A673 (cell line): ENCODE measurements around the gene KDM4B. TPM values are rescaled to one million over a fixed set of nuclear protein-coding genes. Genes with fewer than 3 reads are reported as not detected.

ENCODE experiments used
- BruUV-seq: library from RNA; stranded (reverse); fragments of 400-500 nt; replicated peaks from 2 replicates; lab custom pipeline; 2021; lab: Mats Ljungman, UMichigan
- CTCF ChIA-PET: fragments of 300-600 bp; sonication (Branson Sonifier 250); formaldehyde crosslinking; loops from one replicate; lab custom pipeline; 2022; ENCODE audit warnings: antibody characterized with exemption; lab: Charles Lee
- POLR2A ChIA-PET: fragments of 300-600 bp; sonication (Branson Sonifier 250); formaldehyde crosslinking; loops from one replicate; lab custom pipeline; 2022; ENCODE audit warnings: antibody characterized with exemption; ENCODE audit not compliant: low non-redundant PET; lab: Charles Lee
- DNase-seq: peaks from one replicate; pipeline ENCODE4 v3.0.0-alpha.2; 2015; ENCODE audit warnings: low spot score
- H3K27ac ChIP-seq: fragments of 200-600 bp; sonication (generic); 2 replicates; pipeline ENCODE4 v1.5.1; 2016; ENCODE audit warnings: mixed run types, low read depth, mild to moderate bottlenecking, mixed read lengths, antibody characterized with exemption, low read length; ENCODE audit not compliant: poor library complexity, severe bottlenecking
- H3K27me3 ChIP-seq: fragments of 200-600 bp; sonication (generic); replicated peaks from 2 replicates; pipeline ENCODE4 v1.6.1; 2017; ENCODE audit warnings: mixed run types, low read depth, mild to moderate bottlenecking, mixed read lengths, antibody characterized with exemption, low read length; ENCODE audit not compliant: insufficient read depth, poor library complexity
- H3K36me3 ChIP-seq: fragments of 200-600 bp; sonication (generic); 2 replicates; pipeline ENCODE4 v1.6.1; 2016; ENCODE audit warnings: mixed run types, mild to moderate bottlenecking, mixed read lengths, antibody characterized with exemption, low read length; ENCODE audit not compliant: insufficient read depth, poor library complexity, severe bottlenecking
- H3K4me1 ChIP-seq: fragments of 200-600 bp; sonication (generic); 2 replicates; pipeline ENCODE4 v1.6.1; 2017; ENCODE audit warnings: mixed run types, mild to moderate bottlenecking, mixed read lengths, antibody characterized with exemption, low read length; ENCODE audit not compliant: insufficient read depth, poor library complexity, severe bottlenecking
- H3K4me3 ChIP-seq: fragments of 200-600 bp; sonication (generic); 2 replicates; pipeline ENCODE4 v1.5.1; 2016; ENCODE audit warnings: low read depth, mixed run types, mild to moderate bottlenecking, mixed read lengths, low read length; ENCODE audit not compliant: poor library complexity, severe bottlenecking
- H3K9me3 ChIP-seq: fragments of 200-600 bp; sonication (generic); 2 replicates; pipeline ENCODE4 v1.6.1; 2016; ENCODE audit warnings: mixed run types, low read depth, mild to moderate bottlenecking, mixed read lengths, antibody characterized with exemption, low read length; ENCODE audit not compliant: poor library complexity, severe bottlenecking
- EZH2 ChIP-seq: fragments of 200-600 bp; sonication (generic); IDR thresholded peaks from 2 replicates; pipeline ENCODE4 v1.6.1; 2017; ENCODE audit warnings: borderline replicate concordance, low read depth, mild to moderate bottlenecking, mixed read lengths, antibody characterized with exemption, low read length; ENCODE audit not compliant: poor library complexity, severe bottlenecking
- intact Hi-C: fragments of 100-400 bp; cut with micrococcal nuclease; formaldehyde crosslinking; loops from one replicate; pipeline ENCODE4 v1.10.0; 2022; ENCODE audit not compliant: unreplicated experiment
- total RNA-seq: library from RNA; stranded (reverse); gene quantifications from 2 replicates; pipeline ENCODE4 v1.2.3, GENCODE V29; 2021
- TF ChIP-seq, protein P1 (sequence below): fragments of 300-800, 200-600 bp; sonication (generic); conservative IDR thresholded peaks from 2 replicates; pipeline ENCODE4 v1.5.1; 2017; ENCODE audit warnings: low read depth, mild to moderate bottlenecking, antibody characterized with exemption, low read length, moderate library complexity, mixed read lengths

The KDM4B gene
- total RNA-seq, 1 experiment from 2014 or later, result 30.0 TPM

DNA sequence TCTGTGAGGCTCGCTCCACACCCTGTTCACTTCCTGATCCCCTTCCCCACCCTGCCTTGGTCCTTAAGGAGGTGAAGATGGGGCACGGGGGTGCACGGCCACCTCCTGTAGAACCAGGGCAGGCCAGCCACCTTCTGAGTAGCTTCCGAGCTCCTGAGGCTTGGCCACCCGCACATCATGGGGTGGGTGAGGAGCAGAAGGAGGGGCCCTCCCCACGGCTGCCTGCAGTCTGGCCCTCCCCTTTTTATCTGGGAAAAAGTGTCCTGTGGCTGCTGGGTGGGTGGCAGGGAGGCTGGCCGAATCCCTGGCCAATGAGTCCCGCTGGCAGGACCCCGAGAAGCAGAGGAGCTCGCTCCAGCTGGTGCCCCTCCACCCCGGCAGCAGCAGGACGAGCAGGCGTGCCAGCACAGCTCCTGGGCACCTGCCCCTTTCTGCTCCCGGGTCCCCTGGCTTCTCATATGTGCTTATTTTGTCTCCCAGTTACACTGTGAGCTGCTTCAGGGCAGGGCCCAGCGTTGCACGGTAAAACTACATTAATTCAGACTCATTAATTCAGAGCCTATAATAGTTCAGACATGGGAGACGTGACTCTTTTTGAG is 135.0 kb downstream of the KDM4B start:
- H3K36me3 ChIP-seq, result peaks cover 9% of the 10 kb centered on the region
- peaks cover 63% of the 10 kb centered on the region for H3K4me1 ChIP-seq
- peaks cover 17% of the 10 kb centered on the region for H3K9me3 ChIP-seq
- no peaks in the 10 kb centered on the region for H3K27me3 ChIP-seq
- no peak for TF ChIP-seq EZH2
- TF ChIP-seq, protein P1, sequence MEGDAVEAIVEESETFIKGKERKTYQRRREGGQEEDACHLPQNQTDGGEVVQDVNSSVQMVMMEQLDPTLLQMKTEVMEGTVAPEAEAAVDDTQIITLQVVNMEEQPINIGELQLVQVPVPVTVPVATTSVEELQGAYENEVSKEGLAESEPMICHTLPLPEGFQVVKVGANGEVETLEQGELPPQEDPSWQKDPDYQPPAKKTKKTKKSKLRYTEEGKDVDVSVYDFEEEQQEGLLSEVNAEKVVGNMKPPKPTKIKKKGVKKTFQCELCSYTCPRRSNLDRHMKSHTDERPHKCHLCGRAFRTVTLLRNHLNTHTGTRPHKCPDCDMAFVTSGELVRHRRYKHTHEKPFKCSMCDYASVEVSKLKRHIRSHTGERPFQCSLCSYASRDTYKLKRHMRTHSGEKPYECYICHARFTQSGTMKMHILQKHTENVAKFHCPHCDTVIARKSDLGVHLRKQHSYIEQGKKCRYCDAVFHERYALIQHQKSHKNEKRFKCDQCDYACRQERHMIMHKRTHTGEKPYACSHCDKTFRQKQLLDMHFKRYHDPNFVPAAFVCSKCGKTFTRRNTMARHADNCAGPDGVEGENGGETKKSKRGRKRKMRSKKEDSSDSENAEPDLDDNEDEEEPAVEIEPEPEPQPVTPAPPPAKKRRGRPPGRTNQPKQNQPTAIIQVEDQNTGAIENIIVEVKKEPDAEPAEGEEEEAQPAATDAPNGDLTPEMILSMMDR, result no peak
- ChIA-PET POLR2A (no interaction called here), CTCF (interaction anchor here (0.7 kb wide), 1 partner anchor 55 kb away, joined by 4 read pairs; no protein-coding TSS in a partner anchor)
- no TSS peak for BruUV-seq
- peak overlapping the region; percentile 5 for H3K4me3 ChIP-seq
- peak overlapping the region; percentile 87 for H3K27ac ChIP-seq
- peak; percentile 56 for DNase-seq
- intact Hi-C loops, result no loop called here

DNA sequence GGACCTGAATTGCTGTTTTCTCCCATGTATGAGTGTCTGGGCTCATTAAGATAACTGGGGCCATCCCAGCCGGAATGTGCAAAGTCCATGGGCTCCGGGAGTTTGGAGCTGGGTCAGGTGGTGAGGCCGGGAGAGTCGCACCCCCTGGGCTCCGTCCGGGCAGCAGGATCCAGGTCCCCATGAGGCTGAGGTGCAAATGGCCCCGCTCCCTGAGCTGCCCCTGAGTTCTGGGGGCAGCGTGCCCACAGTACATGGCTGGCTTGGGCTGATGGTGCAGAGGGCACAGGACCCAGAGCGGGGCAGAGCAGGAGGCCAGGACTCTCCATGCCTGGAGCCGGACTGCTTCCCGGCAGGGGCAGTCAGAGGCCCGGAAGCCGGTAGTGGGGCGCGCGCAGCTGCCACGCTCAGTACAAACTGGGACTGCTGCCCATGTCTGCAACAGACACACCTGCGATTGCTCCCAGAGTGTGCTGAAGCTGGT is 136.0 kb downstream of the KDM4B start:
- ChIA-PET POLR2A (no interaction called here), CTCF (no interaction called here)
- TF ChIP-seq, protein P1, result no peak
- no peak for TF ChIP-seq EZH2
- BruUV-seq, result no TSS peak
- no peak for DNase-seq
- intact Hi-C loops, result no loop called here
- Histone ChIP-seq H3K27ac (peak overlapping the region; percentile 87), H3K4me1 (peaks cover 63% of the 10 kb centered on the region), H3K9me3 (peaks cover 7% of the 10 kb centered on the region), H3K36me3 (no peaks in the 10 kb centered on the region), H3K27me3 (no peaks in the 10 kb centered on the region), H3K4me3 (no peak overlapping the region)

DNA sequence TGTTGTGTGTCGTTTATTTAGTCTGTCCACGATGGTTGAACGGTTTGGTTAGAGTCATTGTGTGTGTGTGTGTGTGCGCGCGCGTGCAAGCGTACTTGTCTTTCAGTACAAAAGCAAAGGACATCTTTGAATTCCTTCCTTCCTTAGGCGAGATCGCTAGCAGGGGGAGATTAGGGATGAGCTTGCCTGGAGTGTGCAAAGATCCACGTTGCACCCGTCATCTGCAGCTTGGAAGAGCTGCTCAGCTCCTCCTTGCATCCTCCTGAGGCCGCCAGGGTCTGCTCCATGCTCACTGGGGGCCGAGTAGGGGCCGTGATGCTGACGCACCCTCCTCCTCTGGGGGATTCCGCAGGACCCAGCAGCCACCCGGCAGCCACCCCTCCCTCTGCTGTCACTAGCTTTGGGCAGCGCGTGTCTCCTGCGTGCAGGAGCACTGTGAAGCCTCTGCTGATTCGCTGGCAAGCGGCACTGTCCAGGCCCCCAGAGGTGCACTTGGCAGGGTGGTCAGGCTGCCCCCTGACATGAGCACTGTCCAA is 137.3 kb downstream of the KDM4B start:
- peaks cover 63% of the 10 kb centered on the region for H3K4me1 ChIP-seq
- H3K27ac ChIP-seq, result peak overlapping the region; percentile 87
- POLR2A ChIA-PET, result no interaction called here
- DNase-seq, result no peak
- H3K27me3 ChIP-seq, result no peaks in the 10 kb centered on the region
- no peaks in the 10 kb centered on the region for H3K9me3 ChIP-seq
- H3K36me3 ChIP-seq, result no peaks in the 10 kb centered on the region
- no peak for TF ChIP-seq EZH2
- TF ChIP-seq, protein P1, result no peak
- BruUV-seq, result no TSS peak
- no peak overlapping the region for H3K4me3 ChIP-seq
- CTCF ChIA-PET, result no interaction called here
- intact Hi-C loops, result no loop called here
